ENCODE results near the gene ITGA8.
"Not testable (repeated sequence)": the region's sequence is repeated elsewhere in the genome, so short reads cannot be mapped to it uniquely, and the experiment has no call there.

The ITGA8 gene

GRCh38 chr10:15672469-15672868 is 47.3 kb downstream of the ITGA8 start:
- DNase-seq = no peak

GRCh38 chr10:15670880-15671279 is 48.8 kb downstream of the ITGA8 start:
- DNase-seq = no peak

GRCh38 chr10:15661574-15661973 is 58.1 kb downstream of the ITGA8 start:
- no peak for DNase-seq

GRCh38 chr10:15660990-15661389 is 58.7 kb downstream of the ITGA8 start:
- DNase-seq = no peak

GRCh38 chr10:15658069-15658702 is 61.5 kb downstream of the ITGA8 start:
- no peak for DNase-seq

GRCh38 chr10:15652757-15653156 is 67.0 kb downstream of the ITGA8 start:
- no peak for DNase-seq

GRCh38 chr10:15652117-15652516 is 67.6 kb downstream of the ITGA8 start:
- DNase-seq = no peak

GRCh38 chr10:15651175-15651574 is 68.5 kb downstream of the ITGA8 start:
- no peak for DNase-seq

- DNase-seq = no peak
Observed at GRCh38 chr10:15642095-15642494, 77.6 kb downstream of the ITGA8 start.

- DNase-seq = no peak
Observed at GRCh38 chr10:15640536-15641085, 79.1 kb downstream of the ITGA8 start.

GRCh38 chr10:15636446-15636845 is 83.3 kb downstream of the ITGA8 start:
- no peak for DNase-seq

- no peak for DNase-seq
Observed at GRCh38 chr10:15632456-15633091, 87.1 kb downstream of the ITGA8 start.

GRCh38 chr10:15631205-15631604 is 88.5 kb downstream of the ITGA8 start:
- DNase-seq = not testable (repeated sequence)

- no peak for DNase-seq
Observed at GRCh38 chr10:15630353-15630752, 89.4 kb downstream of the ITGA8 start.

GRCh38 chr10:15627617-15628196 is 92.0 kb downstream of the ITGA8 start:
- no peak for DNase-seq

- DNase-seq = no peak
Observed at GRCh38 chr10:15626937-15627336, 92.8 kb downstream of the ITGA8 start.

- DNase-seq = no peak
Observed at GRCh38 chr10:15625261-15625660, 94.5 kb downstream of the ITGA8 start.

GRCh38 chr10:15624401-15625196 is 95.1 kb downstream of the ITGA8 start:
- no peak for DNase-seq

- DNase-seq = no peak
Observed at GRCh38 chr10:15620836-15621515, 98.7 kb downstream of the ITGA8 start.

GRCh38 chr10:15620337-15620736 is 99.4 kb downstream of the ITGA8 start:
- no peak for DNase-seq

- no peak for DNase-seq
Observed at GRCh38 chr10:15609246-15609645, 110.5 kb downstream of the ITGA8 start.

- DNase-seq = no peak
Observed at GRCh38 chr10:15606377-15606776, 113.3 kb downstream of the ITGA8 start.
